Measurements from ENCODE around the gene NFS1. TPM values are rescaled to one million over a fixed set of nuclear protein-coding genes. Genes with fewer than 3 reads are reported as not detected.
"Not testable (repeated sequence)": the region's sequence is repeated elsewhere in the genome, so short reads cannot be mapped to it uniquely, and the experiment has no call there.

The NFS1 gene
- total and polyA plus RNA-seq, 2 donors from 2014 or later = 31.5 to 71.2 TPM

- peaks cover 35 to 81% (median 51%) of the 10 kb centered on the region in 3 donors for H3K36me3 ChIP-seq (ENCODE audit: control insufficient read depth in 2 of 3, insufficient read depth in 3 of 3, low read length in 3 of 3)
- intact Hi-C loops (cut with DNase I) = no loop called here
Observed at GRCh38 chr20:35724321-35725230, 25.4 kb upstream of the NFS1 start.

GRCh38 chr20:35723652-35724320 lies 24.6 kb upstream of the NFS1 start:
- H3K27ac ChIP-seq (ENCODE audit: low read depth in 2 of 2, low read length in 2 of 2); H3K9ac ChIP-seq (ENCODE audit: low read length in 3 of 3); H3K27me3 ChIP-seq (ENCODE audit: control insufficient read depth, insufficient read depth, low read length); DNase-seq; H3K4me3 ChIP-seq (ENCODE audit: low read length in 3 of 3); intact Hi-C loops (cut with DNase I); H3K9me3 ChIP-seq (ENCODE audit: control insufficient read depth in 2 of 3, insufficient read depth in 1 of 3, low read length in 3 of 3); FAIRE-seq; H3K4me1 ChIP-seq (ENCODE audit: control insufficient read depth in 2 of 3, insufficient read depth in 2 of 3, low read depth in 1 of 3, low read length in 3 of 3): not testable (repeated sequence)
- H3K36me3 ChIP-seq (ENCODE audit: control insufficient read depth in 2 of 3, insufficient read depth in 3 of 3, low read length in 3 of 3) = peaks cover 31 to 82% (median 54%) of the 10 kb centered on the region in 3 donors

More at GRCh38 chr20:35724321-35725230, 25.4 kb upstream of the NFS1 start:
- FAIRE-seq = no peak
- Histone ChIP-seq H3K4me1 (ENCODE audit: control insufficient read depth in 2 of 3, insufficient read depth in 2 of 3, low read depth in 1 of 3, low read length in 3 of 3) (no peaks in the 10 kb centered on the region), H3K4me3 (ENCODE audit: low read length in 3 of 3) (no peak overlapping the region), H3K9ac (ENCODE audit: low read length in 3 of 3) (no peak overlapping the region), H3K9me3 (ENCODE audit: control insufficient read depth in 2 of 3, insufficient read depth in 1 of 3, low read length in 3 of 3) (no peaks in the 10 kb centered on the region), H3K27ac (ENCODE audit: low read depth in 2 of 2, low read length in 2 of 2) (no peak overlapping the region), H3K27me3 (ENCODE audit: control insufficient read depth, insufficient read depth, low read length) (no peaks in the 10 kb centered on the region)
- TF ChIP-seq CTCF (IDR thresholded peaks at IDR 0.05; ENCODE audit: borderline replicate concordance, extremely low read depth, insufficient read depth) = no peak
- no peak for DNase-seq

- H3K4me1 ChIP-seq (ENCODE audit: control insufficient read depth in 2 of 3, insufficient read depth in 2 of 3, low read depth in 1 of 3, low read length in 3 of 3); DNase-seq; H3K9ac ChIP-seq (ENCODE audit: low read length in 3 of 3); H3K27me3 ChIP-seq (ENCODE audit: control insufficient read depth, insufficient read depth, low read length); intact Hi-C loops (cut with DNase I); H3K4me3 ChIP-seq (ENCODE audit: low read length in 3 of 3); H3K9me3 ChIP-seq (ENCODE audit: control insufficient read depth in 2 of 3, insufficient read depth in 1 of 3, low read length in 3 of 3); H3K27ac ChIP-seq (ENCODE audit: low read depth in 2 of 2, low read length in 2 of 2); FAIRE-seq: not testable (repeated sequence)
- peaks cover 31 to 84% (median 54%) of the 10 kb centered on the region in 3 donors for H3K36me3 ChIP-seq (ENCODE audit: control insufficient read depth in 2 of 3, insufficient read depth in 3 of 3, low read length in 3 of 3)
Observed at GRCh38 chr20:35723275-35723639, 24.1 kb upstream of the NFS1 start.

- intact Hi-C loops (cut with DNase I) = no loop called here
- FAIRE-seq (no peak), DNase-seq (no peak)
- Histone ChIP-seq H3K27ac (ENCODE audit: low read depth in 2 of 2, low read length in 2 of 2) (no peak overlapping the region), H3K9me3 (ENCODE audit: control insufficient read depth in 2 of 3, insufficient read depth in 1 of 3, low read length in 3 of 3) (no peaks in the 10 kb centered on the region), H3K36me3 (ENCODE audit: control insufficient read depth in 2 of 3, insufficient read depth in 3 of 3, low read length in 3 of 3) (peaks cover 29 to 81% (median 56%) of the 10 kb centered on the region in 3 donors), H3K4me3 (ENCODE audit: low read length in 3 of 3) (no peak overlapping the region), H3K4me1 (ENCODE audit: control insufficient read depth in 2 of 3, insufficient read depth in 2 of 3, low read depth in 1 of 3, low read length in 3 of 3) (peaks cover 0 to 2% (median 0%) of the 10 kb centered on the region in 3 donors), H3K9ac (ENCODE audit: low read length in 3 of 3) (no peak overlapping the region), H3K27me3 (ENCODE audit: control insufficient read depth, insufficient read depth, low read length) (no peaks in the 10 kb centered on the region)
- TF ChIP-seq CTCF (IDR thresholded peaks at IDR 0.05; ENCODE audit: borderline replicate concordance, extremely low read depth, insufficient read depth) = no peak
Observed at GRCh38 chr20:35721621-35722020, 22.5 kb upstream of the NFS1 start.

Data from kidney (tissue), 14 donors.